Measurements from ENCODE around the gene ZNF366.

Gene ZNF366

DNA sequence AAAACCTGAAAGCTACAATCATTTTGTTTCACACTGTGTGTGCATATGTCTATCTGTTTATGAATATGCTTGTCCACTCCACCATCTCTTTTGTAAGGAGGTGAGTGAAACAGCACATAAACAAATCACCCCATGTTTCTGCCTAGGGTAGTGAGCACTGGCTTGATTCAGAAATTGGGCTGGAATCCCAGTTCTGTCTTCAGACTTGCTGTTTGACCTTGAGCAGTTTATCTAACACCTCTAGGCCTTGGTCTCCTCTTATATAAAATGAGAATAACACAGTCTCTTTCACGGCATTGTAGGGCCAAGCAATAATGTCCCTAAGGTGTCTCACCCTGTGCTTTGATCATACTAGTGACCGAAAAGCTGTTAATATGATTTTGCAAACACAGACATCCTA, 61.2 kb downstream of the ZNF366 start:
- DNase-seq (ENCODE audit: low read depth, low spot score) = no peak
- ChIA-PET POLR2A (no interaction called here), CTCF (interaction anchor here (1.2 kb wide), 1 partner anchor 78 kb away, joined by 4 read pairs; no protein-coding TSS in a partner anchor)
- TF ChIP-seq, protein P1, sequence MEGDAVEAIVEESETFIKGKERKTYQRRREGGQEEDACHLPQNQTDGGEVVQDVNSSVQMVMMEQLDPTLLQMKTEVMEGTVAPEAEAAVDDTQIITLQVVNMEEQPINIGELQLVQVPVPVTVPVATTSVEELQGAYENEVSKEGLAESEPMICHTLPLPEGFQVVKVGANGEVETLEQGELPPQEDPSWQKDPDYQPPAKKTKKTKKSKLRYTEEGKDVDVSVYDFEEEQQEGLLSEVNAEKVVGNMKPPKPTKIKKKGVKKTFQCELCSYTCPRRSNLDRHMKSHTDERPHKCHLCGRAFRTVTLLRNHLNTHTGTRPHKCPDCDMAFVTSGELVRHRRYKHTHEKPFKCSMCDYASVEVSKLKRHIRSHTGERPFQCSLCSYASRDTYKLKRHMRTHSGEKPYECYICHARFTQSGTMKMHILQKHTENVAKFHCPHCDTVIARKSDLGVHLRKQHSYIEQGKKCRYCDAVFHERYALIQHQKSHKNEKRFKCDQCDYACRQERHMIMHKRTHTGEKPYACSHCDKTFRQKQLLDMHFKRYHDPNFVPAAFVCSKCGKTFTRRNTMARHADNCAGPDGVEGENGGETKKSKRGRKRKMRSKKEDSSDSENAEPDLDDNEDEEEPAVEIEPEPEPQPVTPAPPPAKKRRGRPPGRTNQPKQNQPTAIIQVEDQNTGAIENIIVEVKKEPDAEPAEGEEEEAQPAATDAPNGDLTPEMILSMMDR (IDR thresholded peaks at IDR 0.05; ENCODE audit: insufficient read depth, low read length, missing control alignments) = no peak
- no peak overlapping the region for H3K4me3 ChIP-seq (ENCODE audit: low read depth, low read length)

DNA sequence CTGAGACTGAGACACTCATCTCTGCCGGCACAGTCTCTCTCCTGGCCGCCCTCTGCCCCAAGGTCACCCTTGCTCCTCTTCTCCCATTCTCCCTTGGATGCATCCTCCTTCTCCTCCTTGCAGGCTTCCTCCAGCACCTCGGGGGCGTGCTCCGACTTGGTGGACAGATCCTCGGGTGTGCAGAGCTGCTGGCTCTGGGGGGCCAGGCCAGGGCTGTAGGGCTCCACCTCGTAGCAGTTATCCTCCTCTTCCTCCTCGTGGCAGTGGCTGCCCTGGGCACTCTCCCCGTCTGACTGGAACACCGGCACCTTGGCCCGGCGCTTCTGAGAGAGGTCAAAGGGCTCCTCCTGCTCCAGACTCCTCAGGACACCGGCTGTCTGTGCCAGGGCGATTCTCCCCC, 63.3 kb downstream of the ZNF366 start:
- TF ChIP-seq, protein P1 (IDR thresholded peaks at IDR 0.05; ENCODE audit: insufficient read depth, low read length, missing control alignments) = no peak
- no peak overlapping the region for H3K4me3 ChIP-seq (ENCODE audit: low read depth, low read length)
- no peak for DNase-seq (ENCODE audit: low read depth, low spot score)
- ChIA-PET POLR2A (no interaction called here), CTCF (interaction anchor here (2.0 kb wide), 1 partner anchor 8 kb away, joined by 4 read pairs; no protein-coding TSS in a partner anchor)

DNA sequence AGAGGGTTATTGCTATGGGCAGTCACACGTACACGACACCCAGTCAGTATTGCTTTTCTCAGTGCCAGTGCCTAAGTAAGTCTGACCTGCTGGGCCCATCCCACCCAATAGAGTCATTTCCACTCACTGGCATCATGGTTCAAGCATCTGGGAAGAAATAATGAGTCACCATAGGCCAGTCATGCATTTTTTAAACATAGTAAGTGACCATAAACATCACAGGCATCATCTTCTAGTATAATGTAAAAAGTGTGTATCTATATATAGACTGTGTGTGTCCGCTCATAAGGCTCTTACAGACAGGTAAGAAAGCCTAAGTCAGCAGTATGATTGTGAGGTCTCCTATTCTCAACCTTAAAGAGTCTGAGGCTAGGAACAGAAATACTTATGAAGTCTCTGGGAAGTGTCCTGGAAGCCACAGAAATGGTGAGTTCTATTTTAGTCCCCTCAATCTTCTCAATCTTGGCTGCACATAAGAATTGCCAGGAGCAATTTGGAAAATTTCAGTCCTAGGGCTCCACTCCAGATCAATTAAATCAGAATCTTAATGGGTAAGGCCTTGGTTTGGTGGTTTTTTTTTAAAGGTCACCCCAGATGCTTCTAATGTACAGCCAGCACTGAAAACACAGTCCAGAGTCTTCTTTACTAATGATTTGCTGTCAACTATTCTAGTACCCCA, 65.2 kb downstream of the ZNF366 start:
- ChIA-PET POLR2A (no interaction called here), CTCF (interaction anchor here (0.6 to 4.4 kb wide), 4 partner anchors 9 to 75 kb away, joined by 3 to 12 read pairs (median 4); no protein-coding TSS in a partner anchor)
- peak; percentile 91 for DNase-seq (ENCODE audit: low read depth, low spot score)
- H3K4me3 ChIP-seq (ENCODE audit: low read depth, low read length) = no peak overlapping the region
- TF ChIP-seq, protein P1 (IDR thresholded peaks at IDR 0.05; ENCODE audit: insufficient read depth, low read length, missing control alignments) = no peak

DNA sequence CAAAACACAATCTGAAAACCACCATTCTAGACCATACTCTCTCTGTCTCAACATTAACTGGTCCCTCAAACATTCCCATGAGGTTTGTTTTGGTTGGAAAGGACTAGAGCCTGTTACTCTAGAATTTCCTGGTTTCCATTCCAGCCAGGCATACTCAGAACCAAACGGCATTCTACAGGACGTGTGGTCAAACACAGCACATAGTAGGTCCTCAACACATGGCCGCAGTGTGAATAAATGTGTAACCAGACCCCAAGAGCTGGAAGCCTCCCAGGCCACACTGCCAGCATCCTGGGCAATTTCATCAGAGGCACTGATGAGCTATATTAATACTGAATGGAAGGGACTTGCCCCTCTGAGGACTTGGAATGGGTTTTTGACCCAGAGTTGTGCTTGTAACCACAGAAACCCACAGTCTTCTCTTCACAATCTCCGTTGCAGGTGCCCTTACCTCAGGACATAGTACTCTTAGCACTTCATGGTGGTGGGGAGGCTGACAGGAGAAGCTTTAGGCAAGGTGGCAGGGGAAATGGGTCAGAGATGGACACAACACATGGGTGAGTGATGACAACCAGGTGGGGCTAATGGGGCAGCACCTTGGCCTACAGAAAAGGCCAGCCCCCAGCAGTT, 66.0 kb downstream of the ZNF366 start:
- ChIA-PET POLR2A (interaction anchor here (0.5 kb wide), 1 partner anchor 9 kb away, joined by 3 read pairs; no protein-coding TSS in a partner anchor), CTCF (interaction anchor here (0.6 to 4.4 kb wide), 6 partner anchors 9 to 83 kb away, joined by 3 to 12 read pairs (median 3); no protein-coding TSS in a partner anchor)
- no peak overlapping the region for H3K4me3 ChIP-seq (ENCODE audit: low read depth, low read length)
- TF ChIP-seq, protein P1 (IDR thresholded peaks at IDR 0.05; ENCODE audit: insufficient read depth, low read length, missing control alignments) = no peak
- DNase-seq (ENCODE audit: low read depth, low spot score) = no peak

DNA sequence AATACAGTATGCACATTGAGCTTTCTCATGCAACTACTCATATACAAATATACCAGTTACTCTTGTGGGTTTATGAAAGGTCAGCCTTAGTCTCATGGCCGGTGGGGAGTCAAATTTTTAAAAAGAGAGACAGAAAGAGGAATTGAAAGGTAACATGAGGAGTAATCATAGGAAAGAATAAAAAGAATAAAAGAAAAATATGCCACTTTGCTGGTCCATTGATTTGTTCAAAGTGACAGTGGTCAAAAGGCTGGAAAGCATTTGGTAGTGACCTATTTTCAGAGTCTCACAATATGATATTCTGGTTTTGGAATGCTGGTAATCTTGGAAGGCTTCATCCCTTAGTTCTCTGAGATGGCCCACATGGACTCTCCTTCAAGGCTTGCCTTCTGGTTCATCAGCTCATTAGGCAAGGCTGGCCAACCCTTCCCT, 67.0 kb downstream of the ZNF366 start:
- TF ChIP-seq, protein P1 (IDR thresholded peaks at IDR 0.05; ENCODE audit: insufficient read depth, low read length, missing control alignments) = no peak
- no peak for DNase-seq (ENCODE audit: low read depth, low spot score)
- H3K4me3 ChIP-seq (ENCODE audit: low read depth, low read length) = no peak overlapping the region
- ChIA-PET POLR2A (no interaction called here), CTCF (interaction anchor here (0.9 to 4.4 kb wide), 6 partner anchors 9 to 84 kb away, joined by 3 to 12 read pairs (median 4); no protein-coding TSS in a partner anchor)

DNA sequence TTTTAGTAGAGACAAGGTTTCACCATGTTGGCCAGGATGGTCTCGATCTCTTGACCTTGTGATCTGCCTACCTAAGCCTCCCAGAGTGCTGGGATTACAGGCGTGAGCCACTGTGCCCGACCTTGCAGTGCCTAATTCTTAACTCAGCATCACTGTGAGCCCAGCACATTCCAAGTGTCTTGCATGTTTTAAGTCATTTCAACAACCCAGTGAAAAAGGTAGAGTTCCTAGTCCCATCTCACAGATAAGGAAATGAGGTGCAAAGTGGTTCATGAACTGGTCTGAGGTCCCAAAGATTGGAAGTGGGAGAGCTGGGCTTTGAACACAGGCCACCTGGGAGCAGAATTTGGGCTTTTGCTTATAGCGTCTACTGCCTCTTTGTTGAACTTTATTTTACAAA, 68.0 kb downstream of the ZNF366 start:
- POLR2A ChIA-PET = no interaction called here
- DNase-seq (ENCODE audit: low read depth, low spot score) = no peak
- CTCF ChIA-PET = interaction anchor here (0.9 to 4.4 kb wide), 5 partner anchors 10 to 76 kb away, joined by 3 to 12 read pairs (median 4); no protein-coding TSS in a partner anchor
- H3K4me3 ChIP-seq (ENCODE audit: low read depth, low read length) = no peak overlapping the region
- TF ChIP-seq, protein P1 (IDR thresholded peaks at IDR 0.05; ENCODE audit: insufficient read depth, low read length, missing control alignments) = no peak

Data from AG04449 (cell line).